Gastrocnemius medialis (tissue), 4 donors: ENCODE measurements around the gene PIPOX. TPM values are rescaled to one million over a fixed set of nuclear protein-coding genes. Genes with fewer than 3 reads are reported as not detected.

ENCODE experiments used
- ATAC-seq, 2 donors: fragments of 150-250 bp; one replicate each; pipeline ENCODE4 v1.9.1; 2016
- DNase-seq, 2 donors: peaks; one replicate each; pipeline ENCODE4 v3.0.0-alpha.2; 2019
- H3K27ac ChIP-seq, 4 donors: fragments of 200-600 bp; sonication (generic); 1 replicate in 1 of 4; 2 replicates in 3 of 4; pipeline ENCODE4 v1.5.1; 2016 to 2018; ENCODE audit warnings: mild to moderate bottlenecking in 2 of 4, moderate library complexity in 1 of 4
- H3K27me3 ChIP-seq, 3 donors: fragments of 200-600 bp; sonication (generic) in 2 of 3; 1 replicate in 1 of 3; 2 replicates in 2 of 3; pipeline versions ENCODE4 v1.5.1 to v1.6.0; 2016 to 2019; ENCODE audit warnings: mild to moderate bottlenecking in 1 of 3, moderate library complexity in 1 of 3
- H3K36me3 ChIP-seq, 2 donors: fragments of 200-600 bp; sonication (generic) in 1 of 2; one replicate each; pipeline ENCODE4 v1.5.1; 2017 to 2018
- H3K4me1 ChIP-seq, 2 donors: fragments of 200-600 bp; sonication (generic) in 1 of 2; one replicate each; pipeline ENCODE4 v1.5.1; 2016 to 2017; ENCODE audit warnings: mild to moderate bottlenecking in 2 of 2
- H3K4me3 ChIP-seq, 4 donors: fragments of 200-600 bp; sonication (generic) in 3 of 4; 1 replicate in 1 of 4; 2 replicates in 3 of 4; pipeline ENCODE4 v1.5.1; 2016 to 2019; ENCODE audit warnings: mild to moderate bottlenecking in 2 of 4
- H3K9me3 ChIP-seq, 3 donors: fragments of 200-600 bp; sonication (generic) in 2 of 3; 1 replicate in 1 of 3; 2 replicates in 2 of 3; pipeline ENCODE4 v1.5.1; 2016 to 2019
- POLR2A ChIP-seq, 2 donors: fragments of 450-650 bp; IDR thresholded peaks; one replicate each; pipeline ENCODE4 v1.6.1; 2017; ENCODE audit warnings: antibody characterized with exemption in 2 of 2, mild to moderate bottlenecking in 2 of 2, moderate library complexity in 2 of 2
- in situ Hi-C, 4 donors: fragments of 200-750 bp; cut with MboI; loops; one replicate each; pipeline versions ENCODE4 v1.15.0 to v1.8.0; 2017; ENCODE audit warnings: low sequenced_read_pairs in 4 of 4
- intact Hi-C: fragments of 100-400 bp; cut with DNase I; formaldehyde crosslinking; loops from one replicate; pipeline ENCODE4 v1.15.1; 2023; ENCODE audit warnings: low total_unique reads
- total RNA-seq, 4 donors: library from RNA; depleted of rRNA; stranded (reverse); fragments of >200 nt; gene quantifications; one replicate each; pipeline versions ENCODE4 v1.1.0 to v1.2.3, GENCODE V29; 2016
- TF ChIP-seq, protein P1 (sequence below), 5 experiments: fragments of 450-650 bp in 3 of 5; fragments of 200-600 bp in 2 of 5; sonication (generic) in 2 of 5; IDR thresholded peaks in 4 of 5; conservative IDR thresholded peaks in 1 of 5; 1 replicate in 4 of 5; 2 replicates in 1 of 5; pipeline ENCODE4 v1.5.1; 2016 to 2019; ENCODE audit warnings: antibody characterized with exemption in 5 of 5, mild to moderate bottlenecking in 3 of 5, moderate library complexity in 3 of 5

Gene PIPOX
- total RNA-seq, 4 donors from 2014 or later = 0.42 to 2.4 (median 1.1) TPM

DNA sequence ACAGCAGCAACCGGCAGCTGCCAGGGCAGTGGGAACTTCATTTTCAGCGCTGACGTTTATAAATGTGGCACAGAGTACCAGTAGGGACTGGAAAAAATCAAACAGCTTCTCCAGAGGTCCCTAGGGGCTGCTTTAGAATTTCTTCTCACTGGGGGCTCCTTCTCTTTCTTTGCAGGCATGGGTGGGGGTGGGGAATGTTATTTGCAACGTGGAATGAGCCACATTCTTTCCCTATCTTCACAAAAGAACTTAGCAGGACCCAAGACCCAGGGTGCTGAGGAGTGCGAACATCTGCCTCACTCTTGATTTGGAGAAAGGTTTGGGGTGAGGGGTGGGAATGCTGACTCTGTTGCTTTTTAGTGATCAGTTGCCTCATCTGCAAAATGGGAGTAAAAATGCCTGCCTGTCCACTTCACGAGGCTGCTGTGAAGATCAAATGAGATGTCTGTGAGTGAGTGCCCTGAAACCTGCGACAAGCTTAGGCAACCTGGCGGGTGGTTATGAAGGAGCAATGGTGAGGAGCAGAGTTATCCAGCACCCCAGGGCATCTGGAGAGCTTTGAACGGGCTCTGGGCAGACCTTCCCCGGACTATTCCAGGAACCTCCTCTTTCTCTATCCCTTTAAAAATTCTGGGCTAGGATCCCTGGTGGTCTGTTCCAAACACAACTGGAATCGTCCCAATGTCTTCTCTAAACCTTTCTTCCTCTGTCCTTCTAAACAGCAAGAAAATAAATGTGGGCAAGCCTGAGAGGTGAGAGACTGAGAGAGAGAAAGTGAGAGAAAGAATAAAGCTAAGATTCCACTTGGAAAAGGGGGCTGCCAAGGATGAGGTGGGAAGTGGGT is 10.7 kb upstream of the PIPOX start:
- in situ Hi-C loops = no loop called here
- TF ChIP-seq, protein P1, sequence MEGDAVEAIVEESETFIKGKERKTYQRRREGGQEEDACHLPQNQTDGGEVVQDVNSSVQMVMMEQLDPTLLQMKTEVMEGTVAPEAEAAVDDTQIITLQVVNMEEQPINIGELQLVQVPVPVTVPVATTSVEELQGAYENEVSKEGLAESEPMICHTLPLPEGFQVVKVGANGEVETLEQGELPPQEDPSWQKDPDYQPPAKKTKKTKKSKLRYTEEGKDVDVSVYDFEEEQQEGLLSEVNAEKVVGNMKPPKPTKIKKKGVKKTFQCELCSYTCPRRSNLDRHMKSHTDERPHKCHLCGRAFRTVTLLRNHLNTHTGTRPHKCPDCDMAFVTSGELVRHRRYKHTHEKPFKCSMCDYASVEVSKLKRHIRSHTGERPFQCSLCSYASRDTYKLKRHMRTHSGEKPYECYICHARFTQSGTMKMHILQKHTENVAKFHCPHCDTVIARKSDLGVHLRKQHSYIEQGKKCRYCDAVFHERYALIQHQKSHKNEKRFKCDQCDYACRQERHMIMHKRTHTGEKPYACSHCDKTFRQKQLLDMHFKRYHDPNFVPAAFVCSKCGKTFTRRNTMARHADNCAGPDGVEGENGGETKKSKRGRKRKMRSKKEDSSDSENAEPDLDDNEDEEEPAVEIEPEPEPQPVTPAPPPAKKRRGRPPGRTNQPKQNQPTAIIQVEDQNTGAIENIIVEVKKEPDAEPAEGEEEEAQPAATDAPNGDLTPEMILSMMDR (IDR thresholded peaks at IDR 0.05 in 4 of 5, conservative IDR thresholded peaks at IDR 0.05 in 1 of 5) = no peak
- TF ChIP-seq POLR2A (IDR thresholded peaks at IDR 0.05) = no peak
- ATAC-seq (no peak), DNase-seq (no peak)
- no peaks in the 10 kb centered on the region for H3K9me3 ChIP-seq
- no peak overlapping the region for H3K4me3 ChIP-seq
- intact Hi-C loops = no loop called here
- H3K27me3 ChIP-seq = peaks cover 7 to 35% (median 21%) of the 10 kb centered on the region in 3 donors
- no peak overlapping the region for H3K27ac ChIP-seq
- no peaks in the 10 kb centered on the region for H3K4me1 ChIP-seq
- no peaks in the 10 kb centered on the region for H3K36me3 ChIP-seq

DNA sequence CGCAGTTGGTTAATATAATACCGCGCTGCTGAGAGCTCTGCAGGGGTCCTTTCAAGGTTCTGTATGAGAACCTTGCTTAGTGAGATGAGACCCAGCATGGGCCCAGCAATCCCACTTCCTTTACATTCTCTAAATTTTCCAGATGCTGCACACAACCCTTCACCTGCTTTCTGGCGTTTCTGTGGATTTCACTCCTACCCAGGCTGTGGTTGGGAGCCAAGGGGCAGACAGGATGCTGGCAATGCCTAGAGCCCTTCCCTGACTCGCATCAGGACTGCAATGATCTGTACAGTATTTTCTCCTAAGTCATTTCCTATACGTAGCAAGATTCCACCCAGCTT is 10.1 kb upstream of the PIPOX start:
- TF ChIP-seq POLR2A (IDR thresholded peaks at IDR 0.05) = no peak
- TF ChIP-seq, protein P1 (IDR thresholded peaks at IDR 0.05 in 4 of 5, conservative IDR thresholded peaks at IDR 0.05 in 1 of 5) = no peak
- Histone ChIP-seq H3K4me3 (no peak overlapping the region), H3K27me3 (peaks cover 10 to 41% (median 27%) of the 10 kb centered on the region in 3 donors), H3K36me3 (no peaks in the 10 kb centered on the region), H3K27ac (no peak overlapping the region), H3K9me3 (no peaks in the 10 kb centered on the region), H3K4me1 (no peaks in the 10 kb centered on the region)
- DNase-seq = no peak
- intact Hi-C loops (no loop called here), in situ Hi-C loops (no loop called here)
- ATAC-seq = no peak

DNA sequence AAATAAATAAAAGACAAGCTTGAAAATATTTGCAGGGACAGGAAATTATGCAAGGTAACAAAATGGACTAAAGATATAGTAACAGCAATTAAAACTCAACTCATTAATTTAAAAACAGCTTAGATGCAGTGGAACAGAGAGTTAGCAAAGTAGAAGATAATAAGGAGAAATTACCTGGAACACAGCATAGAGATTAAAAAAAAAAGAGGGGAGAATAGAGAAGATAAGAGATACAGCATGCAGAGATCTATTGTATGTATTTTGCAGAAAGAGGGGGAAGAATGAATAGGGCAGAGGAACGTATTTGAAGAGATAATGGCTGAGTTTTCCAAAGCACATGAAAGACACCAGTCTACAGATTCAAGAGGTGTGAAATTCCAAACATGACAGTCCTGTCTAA is 8.4 kb upstream of the PIPOX start:
- no peak overlapping the region for H3K27ac ChIP-seq
- intact Hi-C loops (no loop called here), in situ Hi-C loops (no loop called here)
- no peak for TF ChIP-seq POLR2A (IDR thresholded peaks at IDR 0.05)
- TF ChIP-seq, protein P1 (IDR thresholded peaks at IDR 0.05 in 4 of 5, conservative IDR thresholded peaks at IDR 0.05 in 1 of 5) = no peak
- H3K4me1 ChIP-seq = no peaks in the 10 kb centered on the region
- H3K4me3 ChIP-seq = no peak overlapping the region
- H3K27me3 ChIP-seq = peaks cover 15 to 50% (median 29%) of the 10 kb centered on the region in 3 donors
- H3K36me3 ChIP-seq = no peaks in the 10 kb centered on the region
- H3K9me3 ChIP-seq = no peaks in the 10 kb centered on the region
- ATAC-seq (no peak), DNase-seq (no peak)

DNA sequence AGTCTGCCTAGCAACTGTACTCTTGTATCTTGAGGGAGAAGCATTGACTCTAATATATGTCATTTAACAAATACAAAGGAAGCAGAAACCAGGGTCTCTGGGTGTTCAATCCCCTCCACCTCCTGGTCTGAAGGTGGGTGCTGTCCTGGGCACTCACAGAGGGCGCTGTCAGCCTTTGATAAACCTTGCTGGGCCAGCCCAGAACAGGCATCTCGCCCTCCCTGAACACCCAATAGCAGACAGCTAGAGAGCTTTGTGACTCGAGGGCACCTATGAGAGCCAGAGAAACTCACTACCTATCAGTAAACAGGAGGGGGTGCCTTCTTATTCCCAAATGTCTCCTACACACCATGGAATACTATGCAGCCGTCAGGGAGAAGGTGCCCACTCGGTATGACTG is 6.4 kb upstream of the PIPOX start:
- intact Hi-C loops = no loop called here
- ATAC-seq (no peak), DNase-seq (no peak)
- TF ChIP-seq, protein P1 (IDR thresholded peaks at IDR 0.05 in 4 of 5, conservative IDR thresholded peaks at IDR 0.05 in 1 of 5) = no peak
- no peak for TF ChIP-seq POLR2A (IDR thresholded peaks at IDR 0.05)
- Histone ChIP-seq H3K4me3 (no peak overlapping the region), H3K4me1 (peaks cover 0 to 3% of the 10 kb centered on the region in 2 donors), H3K27me3 (peaks cover 15 to 33% (median 24%) of the 10 kb centered on the region in 3 donors), H3K27ac (no peak overlapping the region), H3K9me3 (no peaks in the 10 kb centered on the region), H3K36me3 (no peaks in the 10 kb centered on the region)
- in situ Hi-C loops = no loop called here
